Measurements from ENCODE around the gene SPAG5. TPM values are rescaled to one million over a fixed set of nuclear protein-coding genes. Genes with fewer than 3 reads are reported as not detected.
"Not testable (repeated sequence)": the region's sequence is repeated elsewhere in the genome, so short reads cannot be mapped to it uniquely, and the experiment has no call there.

Gene SPAG5
- total and polyA plus RNA-seq, 4 donors = 10.6 to 41.8 (median 12.8) TPM

DNA sequence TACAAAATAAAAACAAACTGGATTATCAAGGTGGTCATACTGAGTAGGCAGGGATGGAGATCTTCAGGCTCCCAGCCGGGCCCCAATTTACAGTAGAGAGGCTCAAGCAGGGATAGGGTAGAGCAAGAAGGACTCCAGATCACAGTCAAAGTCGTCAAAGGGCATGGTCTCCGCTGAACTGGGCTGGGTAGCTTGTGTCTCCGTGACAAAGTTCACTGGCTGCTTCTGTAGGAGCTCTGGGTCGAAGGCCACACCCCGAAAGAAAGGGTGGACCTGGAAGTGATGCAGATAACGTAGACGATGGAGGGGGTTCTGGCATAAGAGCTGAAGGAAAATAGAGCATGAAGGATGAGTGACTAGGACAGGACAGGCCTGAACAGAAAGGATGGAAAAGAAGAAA lies 11.6 kb upstream of the SPAG5 start:
- Histone ChIP-seq H3K4me1 (ENCODE audit: control insufficient read depth in 4 of 4, insufficient read depth in 4 of 4, low read length in 3 of 4) (no peaks in the 10 kb centered on the region), H3K36me3 (ENCODE audit: control insufficient read depth in 4 of 4, insufficient read depth in 3 of 4, low read depth in 1 of 4, low read length in 3 of 4) (peaks cover 9 to 34% (median 16%) of the 10 kb centered on the region in 4 donors), H3K9me3 (ENCODE audit: control insufficient read depth in 4 of 4, low read length in 3 of 4) (no peaks in the 10 kb centered on the region), H3K27me3 (ENCODE audit: control insufficient read depth in 4 of 4, insufficient read depth in 4 of 4, low read length in 3 of 4) (no peaks in the 10 kb centered on the region), H3K4me3 (ENCODE audit: low read depth in 1 of 3, low read length in 3 of 3) (no peak overlapping the region), H3K9ac (ENCODE audit: low read depth in 1 of 2, low read length in 2 of 2) (no peak overlapping the region), H3K27ac (ENCODE audit: low read depth in 1 of 2, low read length in 2 of 2) (no peak overlapping the region)
- DNase-seq (ENCODE audit: low spot score) = no peak
- TF ChIP-seq, protein P1, sequence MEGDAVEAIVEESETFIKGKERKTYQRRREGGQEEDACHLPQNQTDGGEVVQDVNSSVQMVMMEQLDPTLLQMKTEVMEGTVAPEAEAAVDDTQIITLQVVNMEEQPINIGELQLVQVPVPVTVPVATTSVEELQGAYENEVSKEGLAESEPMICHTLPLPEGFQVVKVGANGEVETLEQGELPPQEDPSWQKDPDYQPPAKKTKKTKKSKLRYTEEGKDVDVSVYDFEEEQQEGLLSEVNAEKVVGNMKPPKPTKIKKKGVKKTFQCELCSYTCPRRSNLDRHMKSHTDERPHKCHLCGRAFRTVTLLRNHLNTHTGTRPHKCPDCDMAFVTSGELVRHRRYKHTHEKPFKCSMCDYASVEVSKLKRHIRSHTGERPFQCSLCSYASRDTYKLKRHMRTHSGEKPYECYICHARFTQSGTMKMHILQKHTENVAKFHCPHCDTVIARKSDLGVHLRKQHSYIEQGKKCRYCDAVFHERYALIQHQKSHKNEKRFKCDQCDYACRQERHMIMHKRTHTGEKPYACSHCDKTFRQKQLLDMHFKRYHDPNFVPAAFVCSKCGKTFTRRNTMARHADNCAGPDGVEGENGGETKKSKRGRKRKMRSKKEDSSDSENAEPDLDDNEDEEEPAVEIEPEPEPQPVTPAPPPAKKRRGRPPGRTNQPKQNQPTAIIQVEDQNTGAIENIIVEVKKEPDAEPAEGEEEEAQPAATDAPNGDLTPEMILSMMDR (IDR thresholded peaks at IDR 0.05; ENCODE audit: low read depth, low read length, missing input control) = no peak
- no peak for TF ChIP-seq JUND (IDR thresholded peaks at IDR 0.05)
- TF ChIP-seq, protein P2, sequence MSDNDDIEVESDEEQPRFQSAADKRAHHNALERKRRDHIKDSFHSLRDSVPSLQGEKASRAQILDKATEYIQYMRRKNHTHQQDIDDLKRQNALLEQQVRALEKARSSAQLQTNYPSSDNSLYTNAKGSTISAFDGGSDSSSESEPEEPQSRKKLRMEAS (IDR thresholded peaks at IDR 0.05) = no peak
- TF ChIP-seq TAF1 (conservative IDR thresholded peaks at IDR 0.05) = no peak
- TF ChIP-seq NR2F2 (IDR thresholded peaks at IDR 0.05) = no peak
- no peak for TF ChIP-seq RAD21 (IDR thresholded peaks at IDR 0.05)
- TF ChIP-seq SP1 (IDR thresholded peaks at IDR 0.05) = no peak
- no peak for TF ChIP-seq GABPA (IDR thresholded peaks at IDR 0.05 in 1 of 2, conservative IDR thresholded peaks at IDR 0.05 in 1 of 2)
- no peak for TF ChIP-seq FOXA1 (IDR thresholded peaks at IDR 0.05)
- TF ChIP-seq, protein P3, sequence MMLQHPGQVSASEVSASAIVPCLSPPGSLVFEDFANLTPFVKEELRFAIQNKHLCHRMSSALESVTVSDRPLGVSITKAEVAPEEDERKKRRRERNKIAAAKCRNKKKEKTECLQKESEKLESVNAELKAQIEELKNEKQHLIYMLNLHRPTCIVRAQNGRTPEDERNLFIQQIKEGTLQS (IDR thresholded peaks at IDR 0.05) = no peak
- TF ChIP-seq, protein P4, sequence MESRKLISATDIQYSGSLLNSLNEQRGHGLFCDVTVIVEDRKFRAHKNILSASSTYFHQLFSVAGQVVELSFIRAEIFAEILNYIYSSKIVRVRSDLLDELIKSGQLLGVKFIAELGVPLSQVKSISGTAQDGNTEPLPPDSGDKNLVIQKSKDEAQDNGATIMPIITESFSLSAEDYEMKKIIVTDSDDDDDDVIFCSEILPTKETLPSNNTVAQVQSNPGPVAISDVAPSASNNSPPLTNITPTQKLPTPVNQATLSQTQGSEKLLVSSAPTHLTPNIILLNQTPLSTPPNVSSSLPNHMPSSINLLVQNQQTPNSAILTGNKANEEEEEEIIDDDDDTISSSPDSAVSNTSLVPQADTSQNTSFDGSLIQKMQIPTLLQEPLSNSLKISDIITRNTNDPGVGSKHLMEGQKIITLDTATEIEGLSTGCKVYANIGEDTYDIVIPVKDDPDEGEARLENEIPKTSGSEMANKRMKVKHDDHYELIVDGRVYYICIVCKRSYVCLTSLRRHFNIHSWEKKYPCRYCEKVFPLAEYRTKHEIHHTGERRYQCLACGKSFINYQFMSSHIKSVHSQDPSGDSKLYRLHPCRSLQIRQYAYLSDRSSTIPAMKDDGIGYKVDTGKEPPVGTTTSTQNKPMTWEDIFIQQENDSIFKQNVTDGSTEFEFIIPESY (IDR thresholded peaks at IDR 0.05) = no peak
- no peak for TF ChIP-seq HNF4G (IDR thresholded peaks at IDR 0.05)
- no peak for TF ChIP-seq RXRA (IDR thresholded peaks at IDR 0.05)
- TF ChIP-seq YY1 (IDR thresholded peaks at IDR 0.05) = no peak
- no peak for TF ChIP-seq EGR1 (IDR thresholded peaks at IDR 0.05; ENCODE audit: low read depth in 2 of 2)
- no peak for TF ChIP-seq HNF4A (conservative IDR thresholded peaks at IDR 0.05)
- no peak for TF ChIP-seq FOXA2 (IDR thresholded peaks at IDR 0.05)
- 73% methylated on average over 8 of the region's 8 CpGs for WGBS

DNA sequence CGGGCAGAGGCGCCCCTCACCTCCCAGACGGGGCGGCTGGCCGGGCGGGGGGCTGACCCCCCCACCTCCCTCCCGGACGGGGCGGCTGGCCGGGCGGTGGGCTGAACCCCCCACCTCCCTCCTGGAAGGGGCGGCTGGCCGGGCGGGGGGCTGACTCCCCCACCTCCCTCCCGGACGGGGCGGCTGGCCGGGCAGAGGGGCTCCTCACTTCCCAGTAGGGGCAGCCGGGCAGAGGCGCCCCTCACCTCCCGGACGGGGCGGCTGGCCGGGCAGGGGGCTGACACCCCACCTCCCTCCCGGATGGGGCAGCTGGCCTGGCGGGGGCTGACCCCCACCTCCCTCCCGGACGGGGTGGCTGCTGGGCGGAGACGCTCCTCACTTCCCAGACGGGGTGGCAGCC lies 5.2 kb upstream of the SPAG5 start:
- not testable (repeated sequence) for DNase-seq (ENCODE audit: low spot score)
- WGBS = 96% methylated on average over 31 of the region's 31 CpGs

More for the DNA sequence above, 5.2 kb upstream of the SPAG5 start:
- not testable (repeated sequence) for H3K9ac ChIP-seq (ENCODE audit: low read depth in 1 of 2, low read length in 2 of 2); H3K27me3 ChIP-seq (ENCODE audit: control insufficient read depth in 4 of 4, insufficient read depth in 4 of 4, low read length in 3 of 4); H3K27ac ChIP-seq (ENCODE audit: low read depth in 1 of 2, low read length in 2 of 2); H3K36me3 ChIP-seq (ENCODE audit: control insufficient read depth in 4 of 4, insufficient read depth in 3 of 4, low read depth in 1 of 4, low read length in 3 of 4); H3K4me3 ChIP-seq (ENCODE audit: low read depth in 1 of 3, low read length in 3 of 3); H3K4me1 ChIP-seq (ENCODE audit: control insufficient read depth in 4 of 4, insufficient read depth in 4 of 4, low read length in 3 of 4); H3K9me3 ChIP-seq (ENCODE audit: control insufficient read depth in 4 of 4, low read length in 3 of 4)

Data from liver (tissue), 9 donors.